ENCODE results near the gene MDM2. TPM values are rescaled to one million over a fixed set of nuclear protein-coding genes. Genes with fewer than 3 reads are reported as not detected.
"Not testable (repeated sequence)": the region's sequence is repeated elsewhere in the genome, so short reads cannot be mapped to it uniquely, and the experiment has no call there.

The MDM2 gene
- total RNA-seq, 2 experiments from 2014 or later = 148 to 153 TPM

DNA sequence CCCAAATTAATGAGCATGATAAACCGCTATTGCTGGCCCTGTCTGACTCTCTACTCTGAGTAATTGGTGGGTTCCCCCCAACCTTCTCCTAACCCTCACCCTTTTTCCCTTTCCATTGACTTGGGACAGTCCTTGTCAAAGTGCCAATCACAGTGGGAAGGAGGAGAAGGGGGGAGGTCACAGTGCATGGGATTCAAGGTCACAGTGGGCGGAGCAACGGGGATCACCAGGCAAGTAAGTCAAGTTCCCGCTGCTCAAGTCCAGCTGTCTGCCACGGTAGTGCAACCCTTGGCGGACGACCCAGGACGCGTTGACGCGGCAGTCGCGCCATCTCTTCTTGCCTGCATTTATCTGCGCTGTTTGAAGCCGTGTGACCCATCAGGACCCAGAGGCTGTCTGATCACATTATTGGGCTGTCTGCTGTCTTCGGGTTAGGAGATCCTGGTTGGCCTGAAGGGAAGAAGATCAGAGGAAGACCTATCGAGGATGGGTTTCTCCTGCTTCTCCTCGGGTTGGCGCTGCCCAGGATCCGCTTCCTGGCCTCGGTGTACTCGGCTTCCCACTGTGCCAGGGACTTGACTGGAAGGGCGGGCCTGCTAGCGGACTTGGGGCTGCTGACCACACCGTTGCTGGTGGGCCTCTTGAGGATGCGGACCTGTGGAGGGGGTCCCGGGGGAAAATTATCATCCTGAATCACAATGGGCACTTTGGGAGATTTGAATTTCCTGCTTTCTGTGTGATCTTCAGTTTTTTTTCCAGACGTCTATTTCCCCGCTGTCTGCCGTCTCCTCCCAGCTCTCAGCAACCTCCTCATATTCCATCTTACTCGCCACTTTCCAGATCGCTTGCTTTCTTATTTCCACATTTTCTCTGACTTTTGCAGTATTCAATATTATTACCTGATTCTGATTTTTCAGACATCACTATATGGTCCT is 3.1 kb upstream of the MDM2 start:
- H3K4me1 Mint-ChIP-seq (ENCODE audit: low read depth) = peaks cover 15% of the 10 kb centered on the region
- intact Hi-C loops (cut with micrococcal nuclease) = loop anchor here (5.0 kb wide), 1 partner anchor 473 kb away; the partner anchor contains the start of gene MDM1
- H3K27ac Mint-ChIP-seq = no peak overlapping the region
- DNase-seq = no peak
- POLR2A ChIA-PET = interaction anchor here (0.6 kb wide), 1 partner anchor 33 kb away, joined by 3 read pairs; no protein-coding TSS in a partner anchor
- no peak overlapping the region for H3K4me3 Mint-ChIP-seq
- ATAC-seq = no peak
- CTCF ChIA-PET = no interaction called here
- no peaks in the 10 kb centered on the region for H3K27me3 Mint-ChIP-seq
- H3K36me3 Mint-ChIP-seq (ENCODE audit: low read depth) = peaks cover 19% of the 10 kb centered on the region
- H3K9me3 Mint-ChIP-seq = no peaks in the 10 kb centered on the region
- TF ChIP-seq, protein P1, sequence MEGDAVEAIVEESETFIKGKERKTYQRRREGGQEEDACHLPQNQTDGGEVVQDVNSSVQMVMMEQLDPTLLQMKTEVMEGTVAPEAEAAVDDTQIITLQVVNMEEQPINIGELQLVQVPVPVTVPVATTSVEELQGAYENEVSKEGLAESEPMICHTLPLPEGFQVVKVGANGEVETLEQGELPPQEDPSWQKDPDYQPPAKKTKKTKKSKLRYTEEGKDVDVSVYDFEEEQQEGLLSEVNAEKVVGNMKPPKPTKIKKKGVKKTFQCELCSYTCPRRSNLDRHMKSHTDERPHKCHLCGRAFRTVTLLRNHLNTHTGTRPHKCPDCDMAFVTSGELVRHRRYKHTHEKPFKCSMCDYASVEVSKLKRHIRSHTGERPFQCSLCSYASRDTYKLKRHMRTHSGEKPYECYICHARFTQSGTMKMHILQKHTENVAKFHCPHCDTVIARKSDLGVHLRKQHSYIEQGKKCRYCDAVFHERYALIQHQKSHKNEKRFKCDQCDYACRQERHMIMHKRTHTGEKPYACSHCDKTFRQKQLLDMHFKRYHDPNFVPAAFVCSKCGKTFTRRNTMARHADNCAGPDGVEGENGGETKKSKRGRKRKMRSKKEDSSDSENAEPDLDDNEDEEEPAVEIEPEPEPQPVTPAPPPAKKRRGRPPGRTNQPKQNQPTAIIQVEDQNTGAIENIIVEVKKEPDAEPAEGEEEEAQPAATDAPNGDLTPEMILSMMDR (IDR thresholded peaks at IDR 0.05) = no peak

DNA sequence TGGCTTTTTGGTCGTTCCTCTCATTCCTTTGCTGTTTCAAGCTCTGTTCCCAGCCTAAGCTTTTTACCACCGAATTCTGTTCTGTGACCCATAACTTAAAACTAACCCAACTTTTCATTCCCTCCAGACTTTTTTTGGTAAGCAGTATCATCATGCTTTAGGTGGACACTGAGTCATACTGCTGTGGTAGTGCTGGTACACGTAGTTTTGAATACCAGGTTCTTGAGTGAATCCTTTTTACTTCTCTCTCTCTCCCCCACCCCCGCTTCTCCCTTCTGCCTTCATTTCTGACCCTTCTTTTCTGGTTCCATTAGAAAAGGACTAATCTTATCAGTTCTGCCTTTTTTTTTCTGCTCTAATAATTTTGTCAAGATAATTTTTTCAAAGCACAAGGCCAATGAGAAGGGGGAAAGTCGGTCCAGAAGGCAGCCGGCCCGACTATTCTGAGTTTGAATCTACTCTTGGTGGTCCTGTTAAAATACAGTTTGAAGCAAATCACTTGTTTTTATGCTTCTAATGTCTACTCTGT is 2.3 kb upstream of the MDM2 start:
- no peaks in the 10 kb centered on the region for H3K9me3 Mint-ChIP-seq
- DNase-seq = no peak
- H3K4me1 Mint-ChIP-seq (ENCODE audit: low read depth) = peaks cover 15% of the 10 kb centered on the region
- H3K27ac Mint-ChIP-seq = no peak overlapping the region
- peaks cover 22% of the 10 kb centered on the region for H3K36me3 Mint-ChIP-seq (ENCODE audit: low read depth)
- H3K27me3 Mint-ChIP-seq = no peaks in the 10 kb centered on the region
- POLR2A ChIA-PET = interaction anchor here (0.6 kb wide), 1 partner anchor 32 kb away, joined by 3 read pairs; no protein-coding TSS in a partner anchor
- no peak for ATAC-seq
- TF ChIP-seq, protein P1 (IDR thresholded peaks at IDR 0.05) = no peak
- intact Hi-C loops (cut with micrococcal nuclease) = loop anchor here (5.0 kb wide), 1 partner anchor 473 kb away; the partner anchor contains the start of gene MDM1
- CTCF ChIA-PET = no interaction called here
- H3K4me3 Mint-ChIP-seq = no peak overlapping the region

DNA sequence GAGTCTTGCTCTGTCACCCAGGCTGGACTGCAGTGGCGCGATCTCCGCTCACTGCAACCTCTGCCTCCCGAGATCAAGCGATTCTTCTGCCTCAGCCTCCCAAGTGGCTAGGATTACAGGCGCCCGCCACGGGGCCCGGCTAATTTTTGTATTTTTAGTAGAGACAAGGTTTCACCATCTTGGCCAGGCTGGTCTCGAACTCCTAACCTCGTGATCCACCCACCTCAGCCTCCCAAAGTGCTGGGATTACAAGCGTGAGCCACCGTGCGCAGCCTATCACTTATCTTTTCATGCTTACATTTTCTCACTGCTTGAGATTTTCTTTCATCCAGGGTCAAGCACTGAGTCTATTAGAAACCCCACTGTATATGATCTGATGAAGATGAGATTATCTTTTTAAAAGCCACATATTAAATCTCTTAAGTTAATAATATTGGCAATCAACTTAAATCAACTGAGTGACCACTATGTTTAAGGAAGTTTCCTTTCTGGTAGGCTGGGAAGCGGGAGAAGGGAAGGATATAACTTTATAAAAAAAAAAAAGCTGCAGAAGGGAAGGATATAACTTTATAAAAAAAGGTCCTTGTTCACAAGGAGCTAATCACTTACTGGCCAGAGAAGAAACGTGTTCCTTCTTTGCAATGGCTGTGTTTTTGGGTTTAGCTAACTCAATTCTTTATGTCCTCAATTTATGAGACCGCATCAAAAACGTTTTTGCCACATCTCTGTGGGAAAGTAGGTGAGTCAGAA is 1.3 kb upstream of the MDM2 start:
- DNase-seq = no peak
- POLR2A ChIA-PET = interaction anchor here (0.7 to 2.9 kb wide), 6 partner anchors 11 to 487 kb away, joined by 4 to 19 read pairs (median 6); partner anchors contain the start of genes MDM1 and SLC35E3
- ATAC-seq = no peak
- CTCF ChIA-PET = interaction anchor here (1.4 to 3.3 kb wide), 5 partner anchors 14 to 60 kb away, joined by 5 to 24 read pairs (median 6); partner anchors contain the start of gene SLC35E3
- Mint-ChIP-seq H3K27ac (peak overlapping the region; percentile 49), H3K36me3 (ENCODE audit: low read depth) (peaks cover 32% of the 10 kb centered on the region), H3K4me1 (ENCODE audit: low read depth) (peaks cover 23% of the 10 kb centered on the region), H3K9me3 (no peaks in the 10 kb centered on the region), H3K4me3 (peak overlapping the region; percentile 89), H3K27me3 (no peaks in the 10 kb centered on the region)
- TF ChIP-seq, protein P1 (IDR thresholded peaks at IDR 0.05) = no peak
- intact Hi-C loops (cut with micrococcal nuclease) = loop anchor here (5.0 kb wide), 1 partner anchor 474 kb away; the partner anchor contains the start of gene MDM1

DNA sequence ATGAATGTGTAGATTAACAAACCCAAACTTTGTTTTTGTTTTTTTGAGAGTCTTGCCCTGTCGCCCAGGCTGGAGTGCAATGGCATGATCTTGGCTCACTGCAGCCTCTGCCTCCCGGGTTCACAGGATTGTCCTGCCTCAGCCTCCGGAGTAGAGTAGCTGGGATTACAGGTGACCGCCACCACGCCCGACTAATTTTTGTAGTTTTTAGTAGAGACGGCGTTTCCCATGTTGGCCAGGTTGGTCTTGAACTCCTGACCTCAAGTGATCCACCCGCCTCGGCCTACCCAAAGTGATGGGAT is 752 bp upstream of the MDM2 start:
- not testable (repeated sequence) for H3K27me3 Mint-ChIP-seq, H3K9me3 Mint-ChIP-seq, DNase-seq, ATAC-seq
- ChIA-PET POLR2A (interaction anchor here (0.7 to 2.9 kb wide), 15 partner anchors 8 to 487 kb away, joined by 3 to 19 read pairs (median 4); partner anchors contain the start of genes CPSF6, MDM1 and SLC35E3), CTCF (interaction anchor here (1.0 to 3.3 kb wide), 9 partner anchors 11 to 129 kb away, joined by 3 to 24 read pairs (median 5); partner anchors contain the start of gene SLC35E3)
- peaks cover 24% of the 10 kb centered on the region for H3K4me1 Mint-ChIP-seq (ENCODE audit: low read depth)
- intact Hi-C loops (cut with micrococcal nuclease) = loop anchor here (5.0 kb wide), 1 partner anchor 475 kb away; the partner anchor contains the start of gene MDM1
- H3K27ac Mint-ChIP-seq = peak overlapping the region; percentile 98
- peaks cover 35% of the 10 kb centered on the region for H3K36me3 Mint-ChIP-seq (ENCODE audit: low read depth)
- peak overlapping the region; percentile 89 for H3K4me3 Mint-ChIP-seq
